ENCODE results near the gene SLC1A2. TPM values are rescaled to one million over a fixed set of nuclear protein-coding genes. Genes with fewer than 3 reads are reported as not detected.

The SLC1A2 gene
- total and polyA plus RNA-seq, 2 donors (not counting 3 experiments of a cell fraction or from before 2014, with no cell fraction given), result not detected

GRCh38 chr11:35235936-35236666 is 183.3 kb downstream of the SLC1A2 start:
- H3K79me2 ChIP-seq (ENCODE audit: control insufficient read depth, insufficient read depth, low read length), result no peaks in the 10 kb centered on the region
- intact Hi-C loops (cut with micrococcal nuclease), result loop anchor here (5.0 to 10.0 kb wide), 2 partner anchors 99 to 651 kb away; partner anchors contain the start of gene CD44
- no peak overlapping the region for H3K4me2 ChIP-seq (ENCODE audit: insufficient read depth, low read length)
- no peak overlapping the region for H3K27ac ChIP-seq (ENCODE audit: insufficient read depth, low read depth, low read length)
- ChIA-PET POLR2A (no interaction called here), CTCF (interaction anchor here (0.9 to 3.9 kb wide), 5 partner anchors 17 to 310 kb away, joined by 3 to 41 read pairs (median 3); no protein-coding TSS in a partner anchor)
- no peaks in the 10 kb centered on the region for H4K20me1 ChIP-seq (replicated peaks; ENCODE audit: control insufficient read depth, extremely low read depth, insufficient read depth, low read length)
- dilution Hi-C loops (cut with MboI; ENCODE audit: extremely low pct_ligation_motif_present, low sequenced_read_pairs), result no loop called here
- H3K9ac ChIP-seq (replicated peaks; ENCODE audit: extremely low read depth, insufficient read depth, low read length), result no peak overlapping the region
- H3K4me1 ChIP-seq (ENCODE audit: control insufficient read depth, extremely low read depth, insufficient read depth, low read length), result no peaks in the 10 kb centered on the region
- H3K27me3 ChIP-seq (ENCODE audit: control insufficient read depth in 2 of 2, insufficient read depth in 2 of 2, low read length in 2 of 2), result peaks cover 3 to 11% of the 10 kb centered on the region in 2 experiments
- H3K36me3 ChIP-seq (ENCODE audit: control insufficient read depth in 2 of 2, extremely low read depth in 1 of 2, insufficient read depth in 2 of 2, low read length in 2 of 2), result no peaks in the 10 kb centered on the region
- FAIRE-seq (no peak), DNase-seq (ENCODE audit: low read depth, low spot score) (no peak)
- TF ChIP-seq CTCF (IDR thresholded peaks at IDR 0.05; ENCODE audit: extremely low read depth in 1 of 2, insufficient read depth in 1 of 2, low read depth in 1 of 2, low read length in 2 of 2) (no peak), POLR2A (IDR thresholded peaks at IDR 0.05; ENCODE audit: low read depth, low read length) (no peak)
- H3K4me3 ChIP-seq (replicated peaks in 1 of 3; ENCODE audit: insufficient read depth in 1 of 3, low read depth in 1 of 3, low read length in 3 of 3), result no peak overlapping the region
- BruUV-seq (replicated peaks), result no TSS peak
- H3K9me1 ChIP-seq (replicated peaks; ENCODE audit: control insufficient read depth, extremely low read depth, insufficient read depth, low read length), result no peaks in the 10 kb centered on the region
- H2AFZ ChIP-seq (ENCODE audit: low read depth, low read length), result no peak overlapping the region
- no peaks in the 10 kb centered on the region for H3K9me3 ChIP-seq (replicated peaks; ENCODE audit: control insufficient read depth, insufficient read depth, low read length)

- Histone ChIP-seq H3K27me3 (ENCODE audit: control insufficient read depth in 2 of 2, insufficient read depth in 2 of 2, low read length in 2 of 2) (peaks cover 3 to 8% of the 10 kb centered on the region in 2 experiments), H2AFZ (ENCODE audit: low read depth, low read length) (no peak overlapping the region), H3K9me1 (replicated peaks; ENCODE audit: control insufficient read depth, extremely low read depth, insufficient read depth, low read length) (no peaks in the 10 kb centered on the region), H3K9me3 (replicated peaks; ENCODE audit: control insufficient read depth, insufficient read depth, low read length) (no peaks in the 10 kb centered on the region), H3K4me3 (replicated peaks in 1 of 3; ENCODE audit: insufficient read depth in 1 of 3, low read depth in 1 of 3, low read length in 3 of 3) (no peak overlapping the region), H3K79me2 (ENCODE audit: control insufficient read depth, insufficient read depth, low read length) (no peaks in the 10 kb centered on the region), H4K20me1 (replicated peaks; ENCODE audit: control insufficient read depth, extremely low read depth, insufficient read depth, low read length) (no peaks in the 10 kb centered on the region), H3K4me1 (ENCODE audit: control insufficient read depth, extremely low read depth, insufficient read depth, low read length) (no peaks in the 10 kb centered on the region), H3K36me3 (ENCODE audit: control insufficient read depth in 2 of 2, extremely low read depth in 1 of 2, insufficient read depth in 2 of 2, low read length in 2 of 2) (no peaks in the 10 kb centered on the region), H3K9ac (replicated peaks; ENCODE audit: extremely low read depth, insufficient read depth, low read length) (no peak overlapping the region), H3K4me2 (ENCODE audit: insufficient read depth, low read length) (no peak overlapping the region), H3K27ac (ENCODE audit: insufficient read depth, low read depth, low read length) (no peak overlapping the region)
- dilution Hi-C loops (cut with MboI; ENCODE audit: extremely low pct_ligation_motif_present, low sequenced_read_pairs), result no loop called here
- ChIA-PET POLR2A (no interaction called here), CTCF (interaction anchor here (0.7 to 3.9 kb wide), 5 partner anchors 16 to 310 kb away, joined by 3 to 41 read pairs (median 3); partner anchors contain the start of gene CD44)
- FAIRE-seq (no peak), DNase-seq (ENCODE audit: low read depth, low spot score) (no peak)
- intact Hi-C loops (cut with micrococcal nuclease), result loop anchor here (5.0 to 10.0 kb wide), 2 partner anchors 98 to 651 kb away; partner anchors contain the start of gene CD44
- TF ChIP-seq FOS (IDR thresholded peaks at IDR 0.05; ENCODE audit: borderline replicate concordance, insufficient read depth, low read length) (no peak), CTCF (IDR thresholded peaks at IDR 0.05; ENCODE audit: extremely low read depth in 1 of 2, insufficient read depth in 1 of 2, low read depth in 1 of 2, low read length in 2 of 2) (no peak), POLR2AphosphoS5 (IDR thresholded peaks at IDR 0.05; ENCODE audit: insufficient read depth, low read depth, low read length) (no peak), GATA2 (IDR thresholded peaks at IDR 0.05; ENCODE audit: insufficient read depth, insufficient read length, low read depth, low read length) (no peak), EZH2 (IDR thresholded peaks at IDR 0.05; ENCODE audit: borderline replicate concordance, low read depth, low read length, severe bottlenecking) (no peak), JUN (IDR thresholded peaks at IDR 0.05; ENCODE audit: borderline replicate concordance, insufficient read depth, insufficient read length, low read depth) (no peak), MAX (IDR thresholded peaks at IDR 0.05; ENCODE audit: insufficient read depth, insufficient read length) (no peak), MYC (IDR thresholded peaks at IDR 0.05; ENCODE audit: low read depth, low read length) (no peak), POLR2A (IDR thresholded peaks at IDR 0.05; ENCODE audit: low read depth, low read length) (no peak)
- no TSS peak for BruUV-seq (replicated peaks)
Observed at GRCh38 chr11:35235498-35235897, 183.9 kb downstream of the SLC1A2 start.

Measured in endothelial cell of umbilical vein (primary cell).